H9 (cell line): ENCODE data around the gene TNFSF8. TPM values are rescaled to one million over a fixed set of nuclear protein-coding genes. Genes with fewer than 3 reads are reported as not detected.

ENCODE experiments used
- DNase-seq: peaks from one replicate; pipeline ENCODE4 v3.0.0-alpha.2; 2017
- H2AFZ ChIP-seq: one replicate; pipeline ENCODE4 v1.6.1; 2013; ENCODE audit warnings: mild to moderate bottlenecking, low read length, control low read depth, moderate library complexity
- H2AK5ac ChIP-seq: 2 replicates; pipeline ENCODE4 v1.6.1; 2013; ENCODE audit warnings: low read length, control low read depth, mixed read lengths; ENCODE audit not compliant: insufficient read length
- H2BK120ac ChIP-seq: one replicate; pipeline ENCODE4 v1.6.1; 2013; ENCODE audit warnings: low read depth, mild to moderate bottlenecking, low read length, control low read depth, inconsistent platforms; ENCODE audit not compliant: poor library complexity, severe bottlenecking
- H2BK12ac ChIP-seq: 2 replicates; pipeline ENCODE4 v1.6.1; 2013; ENCODE audit warnings: low read length, control low read depth, mixed read lengths, low read depth; ENCODE audit not compliant: insufficient read length
- H2BK15ac ChIP-seq: 2 replicates; pipeline ENCODE4 v1.6.1; 2013; ENCODE audit warnings: low read depth, low read length, control low read depth
- H2BK20ac ChIP-seq: one replicate; pipeline ENCODE4 v1.6.1; 2013; ENCODE audit warnings: low read depth, mild to moderate bottlenecking, low read length, control low read depth, inconsistent platforms; ENCODE audit not compliant: poor library complexity, severe bottlenecking
- H2BK5ac ChIP-seq: 2 replicates; pipeline ENCODE4 v1.6.1; 2013; ENCODE audit warnings: low read length, control low read depth, mixed read lengths; ENCODE audit not compliant: insufficient read length
- H3K14ac ChIP-seq: 2 replicates; pipeline ENCODE4 v1.6.1; 2013; ENCODE audit warnings: low read length, control low read depth; ENCODE audit not compliant: insufficient read depth
- H3K18ac ChIP-seq: 2 replicates; pipeline ENCODE4 v1.6.1; 2013; ENCODE audit warnings: low read depth, mild to moderate bottlenecking, mixed read lengths, low read length, control low read depth; ENCODE audit not compliant: insufficient read length
- H3K23ac ChIP-seq: 2 replicates; pipeline ENCODE4 v1.6.1; 2013; ENCODE audit warnings: low read length, control low read depth, mixed read lengths, low read depth; ENCODE audit not compliant: insufficient read length
- H3K23me2 ChIP-seq: 2 replicates; pipeline ENCODE4 v1.6.1; 2013; ENCODE audit warnings: low read depth, mild to moderate bottlenecking, mixed read lengths, low read length, control low read depth; ENCODE audit not compliant: insufficient read length, poor library complexity, severe bottlenecking
- H3K27ac ChIP-seq: 2 replicates; pipeline ENCODE4 v1.5.1; 2013; ENCODE audit warnings: low read length, control low read depth, mixed read lengths, low read depth; ENCODE audit not compliant: insufficient read length
- H3K27me3 ChIP-seq: 2 replicates; pipeline ENCODE4 v1.6.1; 2013; ENCODE audit warnings: low read length, control low read depth, inconsistent platforms; ENCODE audit not compliant: insufficient read depth
- H3K4ac ChIP-seq: 2 replicates; pipeline ENCODE4 v1.6.1; 2013; ENCODE audit warnings: low read depth, mild to moderate bottlenecking, control low read depth, inconsistent platforms, low read length, moderate library complexity
- H3K4me1 ChIP-seq: 2 replicates; pipeline ENCODE4 v1.6.1; 2013; ENCODE audit warnings: low read length, control low read depth, inconsistent platforms; ENCODE audit not compliant: insufficient read depth
- H3K4me2 ChIP-seq: 2 replicates; pipeline ENCODE4 v1.6.1; 2013; ENCODE audit warnings: low read length, control low read depth, mixed read lengths; ENCODE audit not compliant: insufficient read length, insufficient read depth
- H3K56ac ChIP-seq: 2 replicates; pipeline ENCODE4 v1.6.1; 2013; ENCODE audit warnings: low read depth, mild to moderate bottlenecking, mixed read lengths, low read length, control low read depth; ENCODE audit not compliant: insufficient read length
- H3K79me1 ChIP-seq: 2 replicates; pipeline ENCODE4 v1.6.1; 2013; ENCODE audit warnings: low read depth, mild to moderate bottlenecking, moderate library complexity, low read length, control low read depth, inconsistent platforms; ENCODE audit not compliant: insufficient read depth, poor library complexity, severe bottlenecking
- H3K79me2 ChIP-seq: 2 replicates; pipeline ENCODE4 v1.6.1; 2013; ENCODE audit warnings: low read length, control low read depth, inconsistent platforms; ENCODE audit not compliant: insufficient read depth
- H3K9ac ChIP-seq: 2 replicates; pipeline ENCODE4 v1.6.1; 2013; ENCODE audit warnings: low read length, control low read depth, mixed read lengths; ENCODE audit not compliant: insufficient read length; ENCODE audit errors: extremely low read depth
- H3K9me3 ChIP-seq: one replicate; pipeline ENCODE4 v1.6.1; 2013; ENCODE audit warnings: low read depth, low read length, inconsistent platforms; ENCODE audit not compliant: control insufficient read depth
- H3T11ph ChIP-seq: one replicate; pipeline ENCODE4 v1.6.1; 2013; ENCODE audit warnings: mild to moderate bottlenecking, low read length, control low read depth, inconsistent platforms
- H4K20me1 ChIP-seq: one replicate; pipeline ENCODE4 v1.6.1; 2013; ENCODE audit not compliant: control insufficient read depth, insufficient read length, insufficient read depth
- H4K5ac ChIP-seq: 2 replicates; pipeline ENCODE4 v1.6.1; 2013; ENCODE audit warnings: low read depth, mild to moderate bottlenecking, mixed read lengths, low read length, control low read depth; ENCODE audit not compliant: insufficient read length
- H4K8ac ChIP-seq: replicated peaks from 2 replicates; pipeline ENCODE4 v1.6.1; 2013; ENCODE audit warnings: low read length, control low read depth, mixed read lengths, low read depth; ENCODE audit not compliant: insufficient read length
- H4K91ac ChIP-seq: 2 replicates; pipeline ENCODE4 v1.6.1; 2013; ENCODE audit warnings: low read depth, mild to moderate bottlenecking, moderate library complexity, mixed read lengths, low read length, control low read depth; ENCODE audit not compliant: insufficient read length
- H3K27ac Mint-ChIP-seq, 3 experiments: 2 replicates in 2 of 3; 3 replicates in 1 of 3; pipeline ENCODE4 v1.8.0; 2020 to 2021; ENCODE audit warnings: mixed read lengths in 3 of 3, mild to moderate bottlenecking in 1 of 3, moderate library complexity in 1 of 3
- H3K27me3 Mint-ChIP-seq: 2 replicates; pipeline ENCODE4 v1.8.0; 2021; ENCODE audit warnings: low read depth, mild to moderate bottlenecking, moderate library complexity, mixed read lengths
- H3K36me3 Mint-ChIP-seq, 3 experiments: 2 replicates in 2 of 3; 3 replicates in 1 of 3; pipeline ENCODE4 v1.8.0; 2020 to 2021; ENCODE audit warnings: low read depth in 3 of 3, mixed read lengths in 3 of 3; ENCODE audit not compliant: insufficient read depth in 1 of 3
- H3K4me1 Mint-ChIP-seq, 2 experiments: 2 replicates each; pipeline ENCODE4 v1.8.0; 2020; ENCODE audit warnings: mixed read lengths in 2 of 2
- H3K4me3 Mint-ChIP-seq, 2 experiments: 2 replicates in 1 of 2; 3 replicates in 1 of 2; pipeline ENCODE4 v1.8.0; 2020 to 2021; ENCODE audit warnings: mild to moderate bottlenecking in 2 of 2, mixed read lengths in 2 of 2, moderate library complexity in 1 of 2
- H3K9me3 Mint-ChIP-seq, 2 experiments: 2 replicates in 1 of 2; 3 replicates in 1 of 2; pipeline ENCODE4 v1.8.0; 2020; ENCODE audit warnings: mild to moderate bottlenecking in 2 of 2, mixed read lengths in 2 of 2, moderate library complexity in 1 of 2
- CTCF ChIP-seq: fragments of 200-600 bp; sonication (generic); conservative IDR thresholded peaks from 3 replicates; pipeline ENCODE4 v1.8.0; 2021; ENCODE audit warnings: antibody characterized with exemption, mild to moderate bottlenecking
- WGBS: extraction: QIAGEN DNeasy Blood & Tissue Kit; methylation state at CpG from one replicate; pipeline ENCODE4 v1.1.7; 2013; ENCODE audit warnings: missing lambda C conversion rate, low lambda C conversion rate, mixed read lengths; ENCODE audit not compliant: insufficient read length; ENCODE audit errors: extremely low coverage; 5-methylcytosine and 5-hydroxymethylcytosine counted together
- total RNA-seq: library from RNA; stranded (reverse); gene quantifications from 2 replicates; pipeline ENCODE4 v1.2.1, GENCODE V29; 2021

The TNFSF8 gene
- total RNA-seq, 1 experiment from 2014 or later: not detected

GRCh38 chr9:114861273-114861672, 69.1 kb downstream of the TNFSF8 start:
- Histone ChIP-seq H3K27ac (no peak overlapping the region), H3K9me3 (no peaks in the 10 kb centered on the region), H2AFZ (no peak overlapping the region), H3K18ac (no peak overlapping the region), H2BK120ac (no peak overlapping the region), H3T11ph (no peak overlapping the region), H3K4ac (no peak overlapping the region), H3K23me2 (no peaks in the 10 kb centered on the region), H2BK15ac (no peak overlapping the region), H4K5ac (no peak overlapping the region), H4K91ac (no peak overlapping the region), H4K8ac (no peak overlapping the region), H3K9ac (no peak overlapping the region), H3K79me1 (no peaks in the 10 kb centered on the region), H3K56ac (no peak overlapping the region), H2BK20ac (no peak overlapping the region), H3K4me1 (no peaks in the 10 kb centered on the region; the same call in 1 of the 2 replicates), H2BK12ac (no peak overlapping the region), H3K27me3 (no peaks in the 10 kb centered on the region), H3K4me2 (no peak overlapping the region), H3K14ac (no peak overlapping the region), H4K20me1 (no peaks in the 10 kb centered on the region), H3K79me2 (no peaks in the 10 kb centered on the region), H2BK5ac (no peak overlapping the region), H3K23ac (no peak overlapping the region), H2AK5ac (no peak overlapping the region)
- no CpG with 5 or more reads among the region's 5 CpGs for WGBS
- H3K9me3 Mint-ChIP-seq: no peaks in the 10 kb centered on the region
- DNase-seq: no peak
- peaks cover 7% of the 10 kb centered on the region for H3K27me3 Mint-ChIP-seq
- H3K36me3 Mint-ChIP-seq: no peaks in the 10 kb centered on the region
- H3K27ac Mint-ChIP-seq: no peak overlapping the region
- TF ChIP-seq CTCF: no peak
- no peak overlapping the region for H3K4me3 Mint-ChIP-seq
- H3K4me1 Mint-ChIP-seq: peaks cover 4 to 5% of the 10 kb centered on the region in 2 experiments; a peak in 3 of 4 replicates
